C1 segment of cervical spinal cord (tissue), 14 donors: ENCODE results near the gene LARP1.
"Not testable (repeated sequence)": the region's sequence is repeated elsewhere in the genome, so short reads cannot be mapped to it uniquely, and the experiment has no call there.

Source experiments
- DNase-seq, 14 donors: peaks; one replicate each; lab custom pipeline; 2025; lab: John Stamatoyannopoulos, UW

Gene LARP1

DNA sequence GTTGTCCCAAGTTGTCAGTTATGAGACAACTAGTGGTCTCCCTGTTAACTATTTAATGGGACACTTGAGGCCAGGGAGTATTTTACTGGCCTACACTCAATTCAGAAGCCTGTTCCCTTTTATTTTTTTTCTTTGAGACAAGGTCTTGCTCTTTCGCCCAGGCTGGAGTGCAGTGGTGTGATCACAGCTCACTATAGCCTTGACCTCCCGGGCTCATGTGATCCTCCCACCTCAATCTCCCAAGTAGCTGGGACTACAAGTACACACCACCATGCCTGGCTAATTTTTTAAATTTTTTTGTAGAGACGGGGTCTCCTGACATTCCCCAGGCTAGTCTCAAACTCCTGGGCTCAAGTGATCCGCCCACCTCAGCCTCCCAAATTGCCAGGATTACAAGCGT, 67.7 kb downstream of the LARP1 start:
- not testable (repeated sequence) for DNase-seq

DNA sequence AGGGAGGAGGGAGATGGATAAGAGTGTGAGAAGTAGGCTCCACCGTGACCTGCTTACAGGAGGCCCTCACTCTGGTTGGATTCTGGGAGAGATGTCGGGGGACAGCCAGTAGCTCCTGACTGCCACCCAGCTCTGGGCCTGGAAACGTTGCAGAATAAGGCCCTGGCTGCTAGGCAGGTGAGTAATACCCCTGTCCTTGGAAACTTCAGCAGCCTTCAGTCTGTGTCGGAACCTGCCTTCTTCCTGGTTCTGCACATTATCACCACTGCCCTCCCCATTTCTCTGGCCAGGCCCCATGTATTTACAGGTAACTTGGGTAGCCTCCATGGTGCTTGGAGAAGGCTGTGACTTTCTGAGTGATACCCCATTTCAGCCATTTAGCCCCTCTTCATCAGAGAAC, 68.4 kb downstream of the LARP1 start:
- DNase-seq = no peak

DNA sequence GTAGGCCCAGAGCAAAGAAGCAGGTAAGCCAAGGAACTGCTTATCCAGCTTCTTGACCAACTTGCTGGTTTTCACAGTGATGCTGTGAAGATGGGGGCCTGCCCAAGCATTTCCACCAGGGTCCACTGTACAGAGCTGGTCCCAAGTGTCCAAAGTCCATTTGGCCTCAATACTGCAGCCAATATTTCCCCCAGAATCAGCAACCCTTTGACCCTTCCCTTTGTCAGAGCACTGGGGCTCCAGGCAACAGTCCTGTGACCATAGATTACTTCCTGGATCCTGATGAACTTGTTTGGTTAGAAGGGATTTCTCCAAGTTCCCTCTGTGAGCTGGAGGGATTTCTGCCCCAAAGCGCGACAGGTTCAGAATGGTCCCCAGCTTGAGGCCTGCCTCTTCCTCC, 68.9 kb downstream of the LARP1 start:
- no peak for DNase-seq

DNA sequence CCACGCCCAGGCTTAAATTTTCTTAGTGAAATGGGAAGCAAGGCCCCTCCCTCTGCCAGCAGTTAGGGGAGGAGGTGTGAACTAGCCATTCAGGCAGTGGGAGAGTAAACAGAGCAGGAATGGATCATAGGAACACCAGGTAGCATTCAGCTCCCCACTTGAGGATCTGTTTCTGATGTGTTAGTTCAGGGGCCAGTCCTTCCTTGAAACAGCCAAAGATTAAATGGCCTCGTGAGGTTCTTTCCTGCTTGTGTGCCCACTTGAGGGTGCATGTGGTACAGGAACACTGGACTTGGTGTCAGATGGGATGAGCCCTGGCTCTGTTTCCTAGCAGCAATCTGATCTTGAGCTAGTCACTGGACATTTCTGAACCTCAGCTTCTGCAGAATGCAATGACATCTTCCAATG, 74.0 kb downstream of the LARP1 start:
- no peak for DNase-seq

DNA sequence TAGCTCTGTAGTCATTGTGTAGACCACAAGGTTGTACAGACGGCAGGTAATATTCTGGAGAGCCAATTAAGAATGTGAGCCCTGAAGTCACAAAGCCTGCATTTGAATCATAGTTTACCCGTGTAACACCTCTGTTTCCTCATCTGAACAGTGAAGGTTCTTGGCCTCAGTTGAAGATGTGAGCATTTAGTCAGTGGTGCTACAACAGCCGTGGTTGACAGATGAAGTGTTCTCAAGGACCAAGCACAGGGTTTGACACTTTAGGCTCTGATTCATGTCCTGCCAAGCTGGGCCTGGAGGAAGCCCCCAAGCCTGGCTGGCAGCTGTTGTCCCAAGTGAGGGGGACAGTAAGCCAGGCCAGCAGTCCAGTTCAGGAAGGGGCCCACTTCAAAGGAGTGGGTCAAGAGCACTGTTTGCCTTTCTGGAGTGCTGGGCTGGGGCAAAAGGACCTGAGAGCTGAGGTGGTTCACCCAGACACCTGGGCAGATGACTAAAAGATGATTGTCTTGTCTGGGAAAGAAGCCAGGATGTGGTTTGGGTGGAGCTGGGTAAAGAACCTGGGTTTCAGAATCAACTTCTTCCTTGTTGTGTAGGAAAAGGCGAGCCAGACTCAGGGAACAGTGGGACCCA, 74.5 kb downstream of the LARP1 start:
- no peak for DNase-seq

DNA sequence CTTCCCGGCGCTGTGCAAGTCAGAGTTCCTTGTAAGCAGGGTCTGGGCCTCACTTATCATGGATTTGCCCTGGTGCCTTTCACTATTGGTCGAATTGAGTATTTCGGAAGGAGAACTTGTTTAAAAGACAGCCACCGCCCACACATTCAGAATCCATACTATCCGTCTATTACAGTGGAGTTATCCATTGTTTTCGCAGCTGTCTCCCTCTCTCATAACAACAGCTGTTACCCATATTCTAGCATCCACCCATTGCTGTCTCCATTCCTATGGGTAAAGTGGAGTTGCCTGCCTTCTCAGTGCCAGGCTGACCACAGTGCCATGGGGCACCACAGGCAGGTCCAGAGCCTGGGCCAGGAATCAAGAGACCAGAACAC, 75.0 kb downstream of the LARP1 start:
- DNase-seq = no peak

DNA sequence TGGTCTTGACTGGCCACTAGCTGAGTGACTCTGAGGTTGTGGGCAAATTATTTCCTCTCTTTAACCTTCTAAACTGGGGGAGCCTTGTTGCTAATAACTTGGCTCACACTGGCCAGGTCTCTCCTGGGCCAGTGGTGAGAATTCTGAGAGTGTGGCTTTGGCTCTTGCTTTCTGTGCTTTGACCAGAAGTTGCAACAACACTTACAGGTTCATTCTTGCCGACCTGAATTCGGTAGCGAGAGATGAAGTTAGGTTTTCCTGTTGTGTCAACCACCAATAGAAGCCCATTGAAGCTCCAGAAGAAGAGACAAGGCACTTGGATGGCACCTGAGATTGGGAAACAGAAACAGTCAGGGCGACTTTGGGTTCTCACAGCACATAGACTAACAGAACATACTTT, 75.4 kb downstream of the LARP1 start:
- no peak for DNase-seq

DNA sequence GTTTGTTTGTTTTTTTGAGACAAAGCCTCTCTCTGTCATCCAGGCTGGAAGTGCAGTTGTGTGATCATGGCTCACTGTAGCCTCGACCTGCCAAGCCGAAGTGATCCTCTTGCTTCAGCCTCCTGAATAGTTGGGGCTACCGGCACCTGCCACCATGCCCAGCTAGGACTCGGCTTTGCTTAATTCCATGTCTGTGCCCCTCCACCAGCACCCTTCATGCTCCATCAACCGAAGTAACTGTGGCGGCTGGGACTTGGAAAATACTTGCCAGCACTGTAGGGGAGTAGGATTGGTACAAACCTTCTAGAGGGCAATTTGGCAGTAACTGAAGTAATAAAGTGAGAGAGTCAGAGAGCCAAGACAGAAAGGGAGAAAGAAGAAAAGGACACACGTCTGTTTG, 76.3 kb downstream of the LARP1 start:
- no peak for DNase-seq

DNA sequence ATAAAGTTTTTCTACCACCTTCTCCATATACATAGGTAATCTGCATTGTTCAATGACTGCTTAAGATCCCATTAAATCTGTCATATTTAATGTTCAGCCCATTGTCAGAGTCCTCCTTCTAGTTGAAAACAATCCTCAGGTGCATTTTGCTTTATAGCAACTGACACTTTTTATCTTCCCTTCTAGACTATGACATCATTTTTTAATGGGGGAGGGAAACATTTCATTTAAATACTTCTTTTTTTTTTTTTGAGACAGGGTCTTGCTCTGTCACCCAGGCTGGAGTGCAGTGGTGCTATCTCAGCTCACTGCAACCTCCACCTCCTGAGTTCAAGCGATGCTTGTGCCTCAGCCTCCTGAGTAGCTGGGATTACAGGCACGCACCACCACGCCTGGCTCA, 77.6 kb downstream of the LARP1 start:
- DNase-seq = not testable (repeated sequence)

DNA sequence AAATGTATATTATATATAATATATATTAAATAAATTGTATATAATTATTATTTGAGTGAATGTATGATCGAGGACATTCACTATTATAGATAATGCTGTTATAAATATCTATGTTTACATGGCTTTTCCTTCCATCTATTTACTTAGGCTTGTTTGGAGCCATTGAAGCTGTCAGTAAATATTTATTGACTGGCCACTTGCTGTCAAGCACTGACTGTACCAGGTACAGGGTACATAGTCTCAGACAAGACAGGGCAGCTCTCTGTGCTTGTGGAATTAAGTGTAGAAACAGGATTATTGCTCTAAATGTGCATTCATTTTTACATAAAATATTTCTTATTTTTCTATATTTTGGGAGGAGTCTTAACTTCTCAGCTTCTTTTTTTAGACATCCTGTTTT, 78.9 kb downstream of the LARP1 start:
- DNase-seq = no peak

DNA sequence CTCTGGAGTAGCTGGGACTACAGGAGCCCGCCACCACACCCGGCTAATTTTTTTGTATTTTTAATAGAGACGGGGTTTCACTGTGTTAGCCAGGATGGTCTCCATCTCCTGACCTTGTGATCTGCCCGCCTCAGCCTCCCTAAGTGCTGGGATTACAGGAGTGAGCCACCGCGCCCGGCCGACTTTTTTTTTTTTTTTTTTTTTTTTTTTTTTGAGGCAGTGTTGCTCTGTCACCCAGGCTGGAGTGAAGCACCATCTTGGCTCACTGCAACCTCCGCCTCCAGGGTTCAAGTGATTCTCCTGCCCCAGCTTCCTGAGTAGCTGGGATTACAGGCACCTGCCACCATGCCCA, 80.5 kb downstream of the LARP1 start:
- not testable (repeated sequence) for DNase-seq

DNA sequence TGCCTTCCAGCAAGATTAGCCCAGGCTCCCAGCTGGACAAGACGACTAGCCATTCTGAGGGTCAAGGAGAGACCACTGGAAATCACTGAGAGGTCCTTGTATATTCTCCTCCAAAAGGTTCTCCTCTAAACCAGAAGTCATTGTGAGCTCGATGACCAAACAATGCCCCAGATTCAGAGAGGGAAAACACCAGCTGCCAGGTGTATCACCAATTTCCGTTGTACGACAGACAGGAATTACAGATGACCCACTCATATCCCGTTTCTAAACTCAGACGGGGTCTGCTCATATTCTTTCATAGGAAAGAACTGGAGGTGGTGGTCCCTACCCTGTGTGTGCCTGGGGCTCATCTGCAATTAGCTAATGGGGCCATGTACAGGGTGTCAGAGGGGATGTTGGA, 81.0 kb downstream of the LARP1 start:
- DNase-seq = no peak

DNA sequence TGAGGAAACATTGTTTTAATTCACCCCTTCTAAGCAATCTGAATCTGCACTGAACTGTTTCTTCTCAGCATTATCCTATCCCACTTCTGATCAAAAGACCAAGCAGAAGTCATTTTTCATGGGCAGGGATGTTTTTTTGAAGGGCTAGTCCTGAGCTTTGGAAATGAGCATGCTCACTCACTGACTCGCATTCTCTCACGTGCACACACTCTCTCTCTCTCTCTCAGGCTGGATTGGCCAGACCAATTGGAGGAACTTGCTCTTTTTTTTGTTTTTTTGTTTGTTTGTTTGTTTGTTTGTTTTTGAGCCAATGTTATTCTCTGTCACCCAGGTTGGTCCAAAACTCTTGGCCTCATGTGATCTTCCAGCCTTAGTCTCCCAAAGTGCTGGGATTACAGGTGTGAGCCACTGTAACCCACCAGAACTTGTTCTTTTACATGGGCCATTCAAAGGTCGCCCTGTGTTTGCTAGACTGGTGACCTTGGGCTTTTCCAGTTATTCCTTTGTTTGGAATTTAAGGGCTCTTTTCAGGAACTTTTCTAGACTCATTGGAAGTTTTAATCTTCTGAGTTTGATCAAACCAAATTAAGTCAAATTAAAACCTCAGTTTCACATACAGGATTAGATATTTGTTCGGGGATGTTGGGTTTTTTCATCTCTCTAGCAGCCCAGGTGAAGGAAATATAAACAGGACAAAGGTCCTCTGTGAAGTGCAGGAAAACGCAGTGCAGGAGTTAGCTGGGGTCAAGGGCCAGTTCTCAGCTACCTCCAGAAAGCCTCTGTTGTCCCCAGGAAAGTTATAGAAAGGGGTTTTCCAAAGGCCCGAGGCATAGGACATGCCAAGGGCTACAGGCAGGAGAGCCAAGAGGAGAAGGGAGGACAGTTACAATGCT, 82.1 kb downstream of the LARP1 start:
- no peak for DNase-seq

DNA sequence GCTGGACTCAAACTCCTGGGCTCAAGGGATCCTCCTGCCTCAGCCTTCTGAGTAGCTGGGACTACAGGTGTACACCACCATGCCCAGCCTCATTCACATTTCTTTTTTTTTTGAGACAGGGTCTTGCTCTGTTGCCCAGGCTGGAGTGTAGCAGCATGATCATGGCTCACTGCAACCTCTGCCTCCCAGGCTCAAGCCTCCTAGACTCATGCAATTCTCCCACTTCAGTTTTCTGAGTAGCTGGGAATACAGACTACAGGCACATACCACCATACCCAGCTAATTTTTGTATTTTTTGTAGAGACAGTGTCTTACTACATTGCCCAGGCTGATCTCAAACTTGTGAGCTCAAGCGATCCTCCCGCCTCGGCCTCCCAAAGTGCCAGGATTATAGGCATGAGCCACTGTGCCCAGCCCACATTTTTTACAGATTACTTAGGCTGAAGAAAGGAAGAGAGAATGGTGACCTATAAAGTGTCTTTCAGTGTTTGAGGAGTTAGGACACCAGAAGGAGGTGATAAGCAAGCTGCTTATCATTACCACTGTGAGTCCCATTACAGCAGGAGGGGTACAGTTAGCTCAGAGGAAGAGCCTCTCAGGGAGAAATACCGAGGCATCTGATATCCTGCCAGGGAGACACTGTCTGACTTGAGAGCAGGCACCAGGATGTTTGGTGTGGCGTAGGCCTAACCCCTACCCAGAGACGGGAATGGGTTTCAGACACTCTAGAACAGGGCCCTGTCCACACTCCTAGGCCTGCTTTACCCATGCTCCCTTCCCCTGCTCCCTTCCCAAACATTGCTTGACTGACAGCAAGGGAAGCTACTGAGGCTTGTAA, 85.5 kb downstream of the LARP1 start:
- DNase-seq = no peak

DNA sequence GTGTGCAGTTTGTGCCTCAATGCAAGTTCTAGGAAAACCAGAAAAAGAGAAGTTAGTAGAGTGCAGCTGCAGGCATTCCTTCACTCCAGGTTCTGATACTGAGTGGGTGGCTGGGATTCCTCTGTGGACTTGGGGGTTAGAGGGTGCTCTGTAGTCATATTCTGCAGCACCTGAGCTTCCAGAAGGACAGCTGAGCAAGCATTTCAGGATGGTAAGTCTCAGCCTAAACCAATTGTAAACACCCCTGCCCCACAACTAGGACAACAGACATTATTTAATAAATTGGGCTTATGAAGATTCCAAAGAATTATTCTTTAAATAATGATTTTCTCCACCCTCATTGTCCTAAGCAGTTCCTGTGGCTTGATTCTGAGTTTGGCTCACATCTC, 86.1 kb downstream of the LARP1 start:
- DNase-seq = no peak

DNA sequence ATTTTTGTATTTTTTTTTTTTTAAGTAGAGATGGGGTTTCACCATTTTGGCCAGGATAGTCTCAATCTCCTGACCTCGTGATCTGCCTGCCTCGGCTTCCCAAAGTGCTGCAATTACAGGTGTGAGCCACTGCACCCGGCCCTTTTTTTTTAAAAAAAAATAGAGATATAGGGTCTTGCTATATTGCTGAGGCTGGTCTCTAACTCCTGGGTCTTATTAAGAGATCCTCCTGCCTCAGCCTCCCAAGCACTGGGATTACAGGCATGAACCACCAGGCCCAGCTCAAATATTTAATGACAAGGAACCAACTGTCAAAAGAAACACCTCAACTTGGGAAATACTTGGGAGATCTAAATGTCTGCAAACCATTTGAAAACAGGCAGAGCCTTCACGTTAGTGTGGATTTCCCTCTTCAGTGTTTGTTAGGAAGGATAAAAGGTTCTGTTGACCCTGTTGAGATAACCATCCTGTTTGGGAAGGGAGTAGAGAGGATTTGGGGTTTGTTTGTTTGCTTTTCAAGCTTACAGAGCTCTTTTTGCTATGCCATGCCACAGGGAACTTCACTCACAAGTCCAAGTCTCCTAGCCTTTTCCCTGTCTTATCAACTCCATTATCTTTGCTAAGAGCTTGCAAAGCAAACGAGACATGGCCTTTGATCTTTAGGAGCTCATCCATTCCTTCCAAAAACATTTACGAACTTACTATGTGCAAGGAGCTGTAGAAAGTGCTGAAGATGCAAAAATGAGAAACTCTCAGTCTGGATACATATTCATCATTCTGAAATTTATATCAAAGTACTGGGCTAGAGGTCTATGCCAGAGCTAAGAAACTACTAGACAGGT, 87.7 kb downstream of the LARP1 start:
- no peak for DNase-seq

DNA sequence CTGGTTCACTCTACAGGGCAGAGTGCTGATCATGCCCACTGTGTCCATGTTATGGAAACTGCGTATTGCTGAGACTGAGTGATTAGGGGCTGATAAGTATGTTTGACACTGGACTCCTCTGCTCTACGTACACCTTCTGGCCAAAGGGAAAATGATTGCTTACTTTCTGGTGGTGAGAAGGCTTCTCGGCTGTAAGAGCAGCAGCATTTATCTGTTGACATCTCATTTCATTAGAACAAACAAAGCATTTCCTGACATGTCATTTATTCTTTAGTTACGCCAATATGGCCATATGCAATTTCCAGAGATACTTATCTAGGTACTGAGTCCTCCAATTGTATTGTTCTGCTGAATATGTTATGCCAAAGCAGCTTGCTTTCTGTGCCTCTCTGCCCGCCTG, 89.6 kb downstream of the LARP1 start:
- no peak for DNase-seq

DNA sequence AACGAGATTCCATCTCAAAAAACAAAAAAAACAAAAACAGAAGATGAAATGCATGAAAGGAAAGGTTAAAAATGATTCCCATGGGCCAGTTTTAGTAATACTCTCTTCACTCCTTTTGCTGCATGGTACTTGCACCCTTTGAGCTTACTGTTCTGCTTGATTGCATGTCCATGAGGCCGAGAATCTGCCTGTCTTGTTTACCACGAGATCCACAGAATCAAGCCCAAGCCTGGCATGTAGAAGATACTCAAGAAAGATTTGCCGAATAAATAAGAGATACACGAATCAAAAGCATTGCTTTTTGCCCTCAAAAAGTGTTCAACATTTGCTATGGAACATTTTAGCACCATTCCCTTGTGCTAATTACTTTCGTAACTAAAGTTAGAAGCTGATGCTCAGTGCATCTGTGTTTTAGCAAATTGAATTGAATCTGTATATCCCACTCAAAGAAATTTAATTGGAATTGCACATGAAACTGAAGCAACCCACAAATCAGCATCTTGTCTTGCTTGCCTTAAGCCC, 94.1 kb downstream of the LARP1 start:
- DNase-seq = no peak

DNA sequence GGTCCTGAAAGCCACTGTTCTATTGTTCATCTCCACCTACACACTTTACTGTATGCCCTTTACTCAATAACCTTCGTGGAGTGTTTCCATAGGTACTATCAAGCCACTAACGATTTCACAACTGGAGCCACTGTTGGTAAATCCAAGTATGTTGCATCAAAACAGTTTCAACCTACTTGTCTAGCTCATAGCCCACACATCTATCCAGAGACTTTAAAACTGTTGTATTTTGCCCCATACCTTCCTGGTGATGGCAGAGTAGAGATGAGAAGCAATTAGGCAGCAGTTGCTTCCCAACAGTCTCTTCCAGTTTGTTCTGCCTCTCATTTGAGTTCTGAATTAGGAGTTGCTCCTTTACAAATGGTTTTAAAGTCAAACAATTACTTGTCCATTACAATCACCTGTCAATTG, 94.6 kb downstream of the LARP1 start:
- peak in 4 of 14 donors; percentile 4 to 35 (median 10) for DNase-seq

DNA sequence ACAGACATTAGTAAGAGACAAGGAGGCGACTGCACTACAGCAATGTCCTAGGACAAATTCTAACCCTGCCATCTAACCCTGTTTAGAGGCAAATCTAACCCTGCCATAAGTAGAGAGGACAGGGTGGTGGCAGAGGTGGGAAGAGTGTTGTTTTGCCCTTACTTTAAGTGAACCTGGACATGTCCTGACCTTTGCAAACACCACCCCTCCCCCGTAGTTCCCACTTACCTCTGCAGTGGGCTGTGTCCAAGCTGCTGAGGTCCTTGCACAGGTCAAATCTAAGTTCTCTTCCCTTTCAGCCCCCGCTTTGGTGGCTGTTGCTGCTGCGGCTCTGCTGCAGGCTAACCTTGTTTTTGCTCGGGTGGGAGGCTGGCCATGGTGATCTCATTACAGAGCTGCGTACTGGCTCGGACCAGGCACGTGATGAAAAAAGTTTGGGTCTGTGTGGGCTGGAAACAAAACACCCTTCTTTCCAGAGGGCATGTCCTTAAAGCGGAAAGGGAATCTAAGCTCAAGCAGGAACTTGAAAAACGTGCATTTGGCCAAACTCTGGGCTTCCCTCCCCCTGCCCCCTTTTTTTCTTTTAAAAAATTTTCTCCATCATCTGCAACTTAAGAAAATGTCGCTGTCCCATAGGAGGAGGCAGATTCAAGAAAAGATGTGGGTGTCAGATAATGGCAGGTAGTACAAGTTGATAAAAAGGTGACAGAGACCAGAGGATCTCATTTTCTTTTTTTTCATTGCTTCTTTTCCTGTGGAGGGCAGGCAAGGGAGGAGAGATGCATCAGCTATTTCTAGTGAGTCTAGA, 95.3 kb downstream of the LARP1 start, which contains the start of gene FAXDC2:
Gene FAXDC2, minus strand, starts transcription at position 349 of the 808 bp plus-strand sequence. CDS start 12,425 bp downstream, outside the sequence.
- DNase-seq = peak in 12 of 14 donors; percentile 15 to 82 (median 74)
